MM.1S (cell line): ENCODE measurements around the gene SIRT2.
A peak's percentile ranks its signal among the peaks of the same experiment; 100 is the strongest.

Source experiments
- DNase-seq: peaks from one replicate; pipeline ENCODE4 v3.0.0-alpha.2; 2015
- H2AFZ ChIP-seq: fragments of 300-600 bp; sonication (generic); 2 replicates; pipeline ENCODE4 v1.6.0; 2016; ENCODE audit warnings: antibody characterized with exemption, low read length
- H3F3A ChIP-seq: fragments of 300-600 bp; sonication (generic); 2 replicates; pipeline ENCODE4 v1.6.1; 2016; ENCODE audit warnings: mild to moderate bottlenecking, antibody characterized with exemption, low read length, moderate library complexity, mixed read lengths; ENCODE audit not compliant: insufficient read depth
- H3K27ac ChIP-seq: fragments of 300-600 bp; sonication (generic); 2 replicates; pipeline ENCODE4 v1.5.1; 2016; ENCODE audit warnings: mild to moderate bottlenecking, low read length
- H3K27me3 ChIP-seq: fragments of 300-600 bp; sonication (generic); replicated peaks from 2 replicates; pipeline ENCODE4 v1.6.0; 2016; ENCODE audit warnings: low read length; ENCODE audit not compliant: insufficient read depth
- H3K36me3 ChIP-seq: fragments of 300-600 bp; sonication (generic); replicated peaks from 2 replicates; pipeline ENCODE4 v1.6.1; 2016; ENCODE audit warnings: mild to moderate bottlenecking, low read length, mixed read lengths; ENCODE audit not compliant: insufficient read depth
- H3K4me1 ChIP-seq: fragments of 300-600 bp; sonication (generic); 2 replicates; pipeline ENCODE4 v1.6.1; 2016; ENCODE audit warnings: low read length, mixed read lengths
- H3K4me2 ChIP-seq: fragments of 300-600 bp; sonication (generic); 2 replicates; pipeline ENCODE4 v1.6.0; 2016; ENCODE audit warnings: low read depth, low read length
- H3K4me3 ChIP-seq: fragments of 300-600 bp; sonication (generic); 2 replicates; pipeline ENCODE4 v1.5.1; 2016; ENCODE audit warnings: low read length, mixed read lengths
- H3K79me2 ChIP-seq: fragments of 300-600 bp; sonication (generic); 2 replicates; pipeline ENCODE4 v1.6.1; 2016; ENCODE audit warnings: mixed run types, low read length, mixed read lengths
- H3K9ac ChIP-seq: fragments of 300-600 bp; sonication (generic); 2 replicates; pipeline ENCODE4 v1.6.1; 2016; ENCODE audit warnings: low read length, mixed read lengths
- H3K9me2 ChIP-seq: fragments of 300-600 bp; sonication (generic); replicated peaks from 2 replicates; pipeline ENCODE4 v1.6.1; 2016; ENCODE audit warnings: mild to moderate bottlenecking, low read length, mixed read lengths; ENCODE audit not compliant: insufficient read depth
- H3K9me3 ChIP-seq: fragments of 300-600 bp; sonication (generic); replicated peaks from 2 replicates; pipeline ENCODE4 v1.6.1; 2016; ENCODE audit warnings: mild to moderate bottlenecking, low read length, mixed read lengths; ENCODE audit not compliant: insufficient read depth
- H4K20me1 ChIP-seq: fragments of 300-600 bp; sonication (generic); 2 replicates; pipeline ENCODE4 v1.6.1; 2016; ENCODE audit warnings: mild to moderate bottlenecking, low read length, moderate library complexity, mixed read lengths; ENCODE audit not compliant: insufficient read depth
- EZH2 ChIP-seq: fragments of 300-600 bp; sonication (generic); optimal IDR thresholded peaks from 2 replicates; pipeline ENCODE3; 2017; ENCODE audit warnings: low read depth, mild to moderate bottlenecking, antibody characterized with exemption, low read length, mixed read lengths
- EZH2phosphoT487 ChIP-seq: fragments of 300-600 bp; sonication (generic); IDR thresholded peaks from 2 replicates; pipeline ENCODE4 v1.6.1; 2018; ENCODE audit warnings: antibody characterized with exemption, low read length
- TF ChIP-seq, protein P1 (sequence below): fragments of 300-600 bp; sonication (generic); IDR thresholded peaks from 2 replicates; pipeline ENCODE4 v1.5.1; 2016; ENCODE audit warnings: antibody characterized with exemption, low read length, mixed read lengths

Gene SIRT2

DNA sequence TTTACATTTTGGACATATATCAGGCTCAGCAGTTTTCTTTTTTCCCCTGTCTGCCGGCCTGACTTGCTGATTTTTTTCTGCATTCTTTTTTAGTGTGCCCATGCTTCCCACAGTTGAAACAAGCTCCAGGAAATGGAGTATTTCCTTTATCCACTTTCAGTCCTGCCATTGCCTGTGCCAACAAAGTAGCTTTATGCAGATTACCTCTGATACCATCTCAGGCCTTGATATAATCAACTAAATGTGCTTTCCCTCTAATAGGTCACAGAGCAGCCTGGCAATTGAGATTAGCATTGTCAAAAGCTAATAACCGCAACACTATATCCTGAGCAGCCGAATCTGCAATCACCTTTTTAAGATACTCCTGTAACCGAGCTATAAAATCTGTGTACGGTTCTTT is 40.5 kb upstream of the SIRT2 start:
- Histone ChIP-seq H3K27ac (no peak overlapping the region), H3K27me3 (no peaks in the 10 kb centered on the region; the same call in 1 of the 2 replicates), H3K79me2 (no peaks in the 10 kb centered on the region), H3K4me1 (no peaks in the 10 kb centered on the region), H3K4me2 (no peak overlapping the region), H3K9me2 (no peaks in the 10 kb centered on the region), H4K20me1 (no peaks in the 10 kb centered on the region), H2AFZ (no peak overlapping the region), H3K9ac (no peak overlapping the region), H3F3A (no peaks in the 10 kb centered on the region), H3K4me3 (no peak overlapping the region), H3K9me3 (no peaks in the 10 kb centered on the region), H3K36me3 (no peaks in the 10 kb centered on the region)
- no peak for DNase-seq
- no peak for TF ChIP-seq EZH2
- TF ChIP-seq, protein P1, sequence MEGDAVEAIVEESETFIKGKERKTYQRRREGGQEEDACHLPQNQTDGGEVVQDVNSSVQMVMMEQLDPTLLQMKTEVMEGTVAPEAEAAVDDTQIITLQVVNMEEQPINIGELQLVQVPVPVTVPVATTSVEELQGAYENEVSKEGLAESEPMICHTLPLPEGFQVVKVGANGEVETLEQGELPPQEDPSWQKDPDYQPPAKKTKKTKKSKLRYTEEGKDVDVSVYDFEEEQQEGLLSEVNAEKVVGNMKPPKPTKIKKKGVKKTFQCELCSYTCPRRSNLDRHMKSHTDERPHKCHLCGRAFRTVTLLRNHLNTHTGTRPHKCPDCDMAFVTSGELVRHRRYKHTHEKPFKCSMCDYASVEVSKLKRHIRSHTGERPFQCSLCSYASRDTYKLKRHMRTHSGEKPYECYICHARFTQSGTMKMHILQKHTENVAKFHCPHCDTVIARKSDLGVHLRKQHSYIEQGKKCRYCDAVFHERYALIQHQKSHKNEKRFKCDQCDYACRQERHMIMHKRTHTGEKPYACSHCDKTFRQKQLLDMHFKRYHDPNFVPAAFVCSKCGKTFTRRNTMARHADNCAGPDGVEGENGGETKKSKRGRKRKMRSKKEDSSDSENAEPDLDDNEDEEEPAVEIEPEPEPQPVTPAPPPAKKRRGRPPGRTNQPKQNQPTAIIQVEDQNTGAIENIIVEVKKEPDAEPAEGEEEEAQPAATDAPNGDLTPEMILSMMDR = no peak
- TF ChIP-seq EZH2phosphoT487 = no peak

DNA sequence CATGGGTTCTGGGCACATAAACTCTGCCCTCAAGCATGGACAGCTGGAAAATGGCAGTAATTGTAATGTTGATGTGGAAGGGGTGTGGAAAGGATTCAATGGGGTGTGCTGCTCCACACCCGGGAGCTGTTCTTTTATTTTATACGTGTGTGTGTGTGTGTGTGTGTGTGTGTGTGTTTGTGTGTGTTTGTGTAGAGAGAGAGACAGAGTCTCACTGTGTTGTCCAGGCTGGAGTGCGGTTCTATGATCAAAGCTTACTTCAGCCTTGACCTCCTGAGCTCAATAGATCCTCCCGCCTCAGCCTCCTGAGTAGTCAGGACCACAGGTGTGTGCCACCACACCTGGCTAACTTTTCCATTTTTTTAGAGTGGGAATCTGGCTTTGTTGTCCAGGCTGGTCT is 34.1 kb upstream of the SIRT2 start:
- Histone ChIP-seq H3K36me3 (no peaks in the 10 kb centered on the region; the same call in 1 of the 2 replicates), H2AFZ (no peak overlapping the region), H3K4me3 (no peak overlapping the region), H3K9me3 (no peaks in the 10 kb centered on the region), H3F3A (no peaks in the 10 kb centered on the region), H3K79me2 (peaks cover 32% of the 10 kb centered on the region), H3K9me2 (no peaks in the 10 kb centered on the region), H3K4me2 (no peak overlapping the region), H3K27ac (no peak overlapping the region), H4K20me1 (no peaks in the 10 kb centered on the region), H3K27me3 (no peaks in the 10 kb centered on the region), H3K4me1 (peaks cover 8% of the 10 kb centered on the region; the same call in 1 of the 2 replicates), H3K9ac (no peak overlapping the region)
- DNase-seq = no peak
- TF ChIP-seq EZH2phosphoT487 (no peak), EZH2 (no peak)
- TF ChIP-seq, protein P1 = no peak

DNA sequence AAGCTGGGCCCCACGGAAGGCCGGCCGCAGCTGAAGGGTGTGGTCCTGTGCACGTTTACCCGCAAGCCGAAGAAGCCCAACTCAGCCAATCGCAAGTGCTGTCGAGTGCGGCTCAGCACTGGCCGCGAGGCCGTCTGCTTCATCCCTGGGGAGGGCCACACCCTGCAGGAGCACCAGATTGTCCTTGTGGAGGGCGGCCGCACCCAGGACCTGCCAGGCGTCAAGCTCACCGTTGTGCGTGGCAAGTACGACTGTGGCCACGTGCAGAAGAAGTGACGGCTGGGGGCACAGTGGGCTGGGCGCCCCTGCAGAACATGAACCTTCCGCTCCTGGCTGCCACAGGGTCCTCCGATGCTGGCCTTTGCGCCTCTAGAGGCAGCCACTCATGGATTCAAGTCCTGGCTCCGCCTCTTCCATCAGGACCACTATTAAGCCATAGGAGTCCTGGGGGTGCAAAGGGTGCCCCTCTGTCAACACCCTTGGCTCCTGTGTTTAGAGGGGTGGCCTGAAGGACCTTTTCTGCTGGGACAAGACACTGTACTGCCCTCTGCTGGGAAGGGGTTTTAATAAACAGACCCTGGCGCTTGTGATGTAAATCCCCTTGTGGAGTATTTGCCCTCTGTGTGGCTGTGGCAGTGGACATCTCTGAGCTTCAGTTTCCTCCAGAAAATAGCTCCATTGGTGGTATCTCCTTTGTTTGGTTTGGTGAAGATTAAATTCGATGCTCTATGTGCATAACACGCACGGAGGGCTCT is 33.2 kb upstream of the SIRT2 start:
- Histone ChIP-seq H3K4me2 (no peak overlapping the region), H3K9me3 (no peaks in the 10 kb centered on the region), H3K9ac (no peak overlapping the region), H3K79me2 (peaks cover 32% of the 10 kb centered on the region), H3K9me2 (no peaks in the 10 kb centered on the region), H3K27me3 (no peaks in the 10 kb centered on the region), H3F3A (no peaks in the 10 kb centered on the region), H4K20me1 (no peaks in the 10 kb centered on the region), H3K36me3 (no peaks in the 10 kb centered on the region; the same call in 1 of the 2 replicates), H3K27ac (no peak overlapping the region), H3K4me3 (no peak overlapping the region), H2AFZ (no peak overlapping the region), H3K4me1 (peaks cover 8% of the 10 kb centered on the region; the same call in 1 of the 2 replicates)
- peak; percentile 42 for DNase-seq
- TF ChIP-seq, protein P1 = peak; percentile 37
- no peak for TF ChIP-seq EZH2phosphoT487
- no peak for TF ChIP-seq EZH2
